GM12878 (cell line): ENCODE measurements around the gene ATF3. TPM values are rescaled to one million over a fixed set of nuclear protein-coding genes. Genes with fewer than 3 reads are reported as not detected.

Experiments used
- ATF7 ChIP-seq: fragments of 450-650 bp; IDR thresholded peaks from 2 replicates; pipeline ENCODE4 v1.6.1; 2016; ENCODE audit warnings: low read depth, mild to moderate bottlenecking
- CEBPB ChIP-seq, 2 experiments: fragments of 150-350 bp in 1 of 2; IDR thresholded peaks; 2 replicates each; pipeline ENCODE4 v1.6.1; 2012 to 2014; ENCODE audit warnings: low read depth in 2 of 2, low read length in 2 of 2, borderline replicate concordance in 1 of 2, inconsistent platforms in 1 of 2
- CREB1 ChIP-seq: IDR thresholded peaks from 2 replicates; pipeline ENCODE4 v1.6.1; 2012; ENCODE audit warnings: low read depth, mild to moderate bottlenecking, inconsistent platforms
- FOXM1 ChIP-seq: IDR thresholded peaks from 2 replicates; pipeline ENCODE4 v1.6.1; 2012; ENCODE audit warnings: low read depth, mild to moderate bottlenecking, inconsistent platforms, low read length, moderate library complexity
- GABPA ChIP-seq: IDR thresholded peaks from 2 replicates; pipeline ENCODE4 v1.6.1; 2014; ENCODE audit warnings: antibody characterized with exemption, low read depth, mild to moderate bottlenecking, inconsistent platforms
- HDGF ChIP-seq: fragments of 450-650 bp; IDR thresholded peaks from 2 replicates; pipeline ENCODE4 v1.6.1; 2016; ENCODE audit warnings: antibody characterized with exemption
- IKZF2 ChIP-seq, 2 experiments: fragments of 450-650 bp; IDR thresholded peaks; 2 replicates each; pipeline ENCODE4 v1.6.1; 2017; ENCODE audit warnings: mild to moderate bottlenecking in 2 of 2, moderate library complexity in 2 of 2
- MTA2 ChIP-seq: fragments of 450-650 bp; IDR thresholded peaks from 2 replicates; pipeline ENCODE4 v1.6.1; 2016; ENCODE audit warnings: low read depth, mild to moderate bottlenecking, moderate library complexity
- MTA3 ChIP-seq: IDR thresholded peaks from 2 replicates; pipeline ENCODE4 v1.6.1; 2012; ENCODE audit warnings: low read length, inconsistent platforms, borderline replicate concordance
- MXI1 ChIP-seq: fragments of 150-350 bp; IDR thresholded peaks from 2 replicates; pipeline ENCODE4 v1.6.1; 2011; ENCODE audit warnings: low read depth, mild to moderate bottlenecking, inconsistent platforms, low read length, improper control_type of control experiment
- PAX8 ChIP-seq: fragments of 450-650 bp; IDR thresholded peaks from 2 replicates; pipeline ENCODE4 v1.6.1; 2017; ENCODE audit warnings: mild to moderate bottlenecking, moderate library complexity
- POLR2AphosphoS5 ChIP-seq: IDR thresholded peaks from 2 replicates; pipeline ENCODE4 v1.6.1; 2011; ENCODE audit warnings: mild to moderate bottlenecking, low read length, inconsistent platforms
- RAD51 ChIP-seq: fragments of 450-650 bp; IDR thresholded peaks from 2 replicates; pipeline ENCODE4 v1.6.1; 2016; ENCODE audit warnings: moderate library complexity, mild to moderate bottlenecking, inconsistent platforms
- SMC3 ChIP-seq: IDR thresholded peaks from 2 replicates; pipeline ENCODE4 v1.6.1; 2011; ENCODE audit warnings: low read length, improper control_type of control experiment, borderline replicate concordance
- TAF1 ChIP-seq: IDR thresholded peaks from 2 replicates; pipeline ENCODE4 v1.6.1; 2011; ENCODE audit warnings: mild to moderate bottlenecking, low read depth, low read length, borderline replicate concordance
- TBL1XR1 ChIP-seq: IDR thresholded peaks from 2 replicates; pipeline ENCODE4 v1.6.1; 2012; ENCODE audit warnings: low read depth, low read length, improper control_type of control experiment
- ZNF622 ChIP-seq: fragments of 450-650 bp; IDR thresholded peaks from 2 replicates; pipeline ENCODE4 v1.6.1; 2017; ENCODE audit warnings: mild to moderate bottlenecking, inconsistent platforms
- polyA plus RNA-seq, 11 experiments: library from polyadenylated mRNA; depleted of rRNA in 4 of 11; unstranded in 6 of 11; stranded (reverse) in 5 of 11; fragments of >200 nt; fragmentation: Nextera tagmentation in 4 of 11; fragmentation: Illumina TruSeq in 1 of 11; extraction: Ambion mirVana in 4 of 11; extraction: Trizol in 1 of 11; gene quantifications; 1 replicate in 1 of 11; 2 replicates in 10 of 11; pipeline versions ENCODE4 v1.2.1 to v1.2.3, GENCODE V29; 2011 to 2016; ENCODE audit warnings: inconsistent platforms in 2 of 11, missing spikeins in 2 of 11, low read depth in 1 of 11
- total RNA-seq, 4 experiments: library from RNA; depleted of rRNA in 3 of 4; stranded (reverse); fragments of >200 nt in 3 of 4; fragmentation: Illumina TruSeq in 1 of 4; extraction: Trizol in 1 of 4; gene quantifications; 2 replicates each; pipeline versions ENCODE4 v1.2.1 to v1.2.3, GENCODE V29; 2013 to 2021
- TF ChIP-seq, protein P1 (sequence below): fragments of 450-650 bp; IDR thresholded peaks from 2 replicates; pipeline ENCODE4 v1.6.1; 2017; ENCODE audit warnings: mild to moderate bottlenecking, moderate library complexity
- TF ChIP-seq, protein P2 (sequence below), 3 experiments: IDR thresholded peaks in 2 of 3; conservative IDR thresholded peaks in 1 of 3; 2 replicates each; pipeline ENCODE4 v1.5.1; 2011; ENCODE audit warnings: low read depth in 3 of 3, low read length in 3 of 3, mild to moderate bottlenecking in 3 of 3, control low read depth in 2 of 3, moderate library complexity in 2 of 3, inconsistent platforms in 1 of 3, mixed read lengths in 1 of 3; ENCODE audit not compliant: control insufficient read depth in 2 of 3, insufficient read depth in 1 of 3; ENCODE audit errors: extremely low read depth in 1 of 3
- TF ChIP-seq, protein P3 (sequence below): IDR thresholded peaks from 2 replicates; pipeline ENCODE4 v1.6.1; 2011; ENCODE audit warnings: low read depth, mild to moderate bottlenecking, low read length, moderate library complexity, borderline replicate concordance; ENCODE audit errors: extremely low read depth

ATF3 gene
- total and polyA plus RNA-seq, 10 of the 15 experiments (the other 5 are each of a cell fraction or from before 2014, with no cell fraction given): 3.0 to 13.9 (median 8.3) TPM

DNA sequence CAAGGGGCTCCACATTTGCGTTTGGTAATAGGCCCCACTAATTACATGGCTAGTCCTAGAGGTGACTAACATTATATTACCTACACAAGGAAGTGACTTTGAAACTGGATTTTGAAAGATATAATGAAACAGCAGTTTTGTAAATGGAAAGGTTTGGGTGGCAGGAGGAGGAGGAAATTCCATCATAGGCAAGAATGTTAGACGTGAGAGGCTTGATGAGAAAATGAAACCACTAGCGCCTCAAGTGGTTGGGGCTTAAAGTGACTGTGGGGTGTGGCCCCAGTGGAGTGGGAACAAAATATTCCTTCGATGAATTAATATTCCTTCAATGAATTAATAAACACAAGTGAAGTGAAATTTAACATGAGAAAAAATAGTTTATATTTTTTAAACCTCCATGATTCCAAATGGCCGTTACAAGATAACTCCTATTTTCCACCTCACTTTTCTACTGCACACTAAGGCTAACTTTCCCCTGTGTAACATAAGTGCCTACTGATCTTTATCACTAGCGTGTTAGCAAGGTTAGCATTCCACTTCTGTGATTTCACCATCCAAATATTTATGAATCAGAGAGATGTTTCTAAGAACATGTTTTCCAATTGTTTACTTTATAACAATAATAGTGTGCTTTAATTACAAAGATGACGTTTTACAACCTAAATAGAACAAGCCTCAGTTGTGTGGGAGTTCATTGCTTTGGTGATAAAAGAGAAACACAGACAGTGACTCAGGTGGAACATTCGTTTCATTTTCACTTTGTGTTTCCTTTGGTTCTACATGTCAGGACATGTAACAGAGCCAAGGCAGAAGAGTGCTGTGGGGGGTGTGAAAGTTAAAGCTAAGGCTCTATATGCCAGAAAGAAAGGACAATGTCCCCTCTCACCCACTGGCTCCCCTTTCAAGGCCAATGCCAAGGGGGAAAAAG, 12.5 kb upstream of the ATF3 start (continued):
- TF ChIP-seq, protein P1, sequence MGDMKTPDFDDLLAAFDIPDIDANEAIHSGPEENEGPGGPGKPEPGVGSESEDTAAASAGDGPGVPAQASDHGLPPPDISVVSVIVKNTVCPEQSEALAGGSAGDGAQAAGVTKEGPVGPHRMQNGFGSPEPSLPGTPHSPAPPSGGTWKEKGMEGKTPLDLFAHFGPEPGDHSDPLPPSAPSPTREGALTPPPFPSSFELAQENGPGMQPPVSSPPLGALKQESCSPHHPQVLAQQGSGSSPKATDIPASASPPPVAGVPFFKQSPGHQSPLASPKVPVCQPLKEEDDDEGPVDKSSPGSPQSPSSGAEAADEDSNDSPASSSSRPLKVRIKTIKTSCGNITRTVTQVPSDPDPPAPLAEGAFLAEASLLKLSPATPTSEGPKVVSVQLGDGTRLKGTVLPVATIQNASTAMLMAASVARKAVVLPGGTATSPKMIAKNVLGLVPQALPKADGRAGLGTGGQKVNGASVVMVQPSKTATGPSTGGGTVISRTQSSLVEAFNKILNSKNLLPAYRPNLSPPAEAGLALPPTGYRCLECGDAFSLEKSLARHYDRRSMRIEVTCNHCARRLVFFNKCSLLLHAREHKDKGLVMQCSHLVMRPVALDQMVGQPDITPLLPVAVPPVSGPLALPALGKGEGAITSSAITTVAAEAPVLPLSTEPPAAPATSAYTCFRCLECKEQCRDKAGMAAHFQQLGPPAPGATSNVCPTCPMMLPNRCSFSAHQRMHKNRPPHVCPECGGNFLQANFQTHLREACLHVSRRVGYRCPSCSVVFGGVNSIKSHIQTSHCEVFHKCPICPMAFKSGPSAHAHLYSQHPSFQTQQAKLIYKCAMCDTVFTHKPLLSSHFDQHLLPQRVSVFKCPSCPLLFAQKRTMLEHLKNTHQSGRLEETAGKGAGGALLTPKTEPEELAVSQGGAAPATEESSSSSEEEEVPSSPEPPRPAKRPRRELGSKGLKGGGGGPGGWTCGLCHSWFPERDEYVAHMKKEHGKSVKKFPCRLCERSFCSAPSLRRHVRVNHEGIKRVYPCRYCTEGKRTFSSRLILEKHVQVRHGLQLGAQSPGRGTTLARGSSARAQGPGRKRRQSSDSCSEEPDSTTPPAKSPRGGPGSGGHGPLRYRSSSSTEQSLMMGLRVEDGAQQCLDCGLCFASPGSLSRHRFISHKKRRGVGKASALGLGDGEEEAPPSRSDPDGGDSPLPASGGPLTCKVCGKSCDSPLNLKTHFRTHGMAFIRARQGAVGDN: peak; percentile 77; the same call in 1 of the 2 replicates
- peak; percentile 75 for TF ChIP-seq CREB1
- peak; percentile 72 to 76 for TF ChIP-seq IKZF2 (IDR thresholded peaks at IDR 0.05)
- 0 out of 2 replicates have a peak, but pooled peaks have one; percentile 63 for TF ChIP-seq TBL1XR1
- TF ChIP-seq, protein P2, sequence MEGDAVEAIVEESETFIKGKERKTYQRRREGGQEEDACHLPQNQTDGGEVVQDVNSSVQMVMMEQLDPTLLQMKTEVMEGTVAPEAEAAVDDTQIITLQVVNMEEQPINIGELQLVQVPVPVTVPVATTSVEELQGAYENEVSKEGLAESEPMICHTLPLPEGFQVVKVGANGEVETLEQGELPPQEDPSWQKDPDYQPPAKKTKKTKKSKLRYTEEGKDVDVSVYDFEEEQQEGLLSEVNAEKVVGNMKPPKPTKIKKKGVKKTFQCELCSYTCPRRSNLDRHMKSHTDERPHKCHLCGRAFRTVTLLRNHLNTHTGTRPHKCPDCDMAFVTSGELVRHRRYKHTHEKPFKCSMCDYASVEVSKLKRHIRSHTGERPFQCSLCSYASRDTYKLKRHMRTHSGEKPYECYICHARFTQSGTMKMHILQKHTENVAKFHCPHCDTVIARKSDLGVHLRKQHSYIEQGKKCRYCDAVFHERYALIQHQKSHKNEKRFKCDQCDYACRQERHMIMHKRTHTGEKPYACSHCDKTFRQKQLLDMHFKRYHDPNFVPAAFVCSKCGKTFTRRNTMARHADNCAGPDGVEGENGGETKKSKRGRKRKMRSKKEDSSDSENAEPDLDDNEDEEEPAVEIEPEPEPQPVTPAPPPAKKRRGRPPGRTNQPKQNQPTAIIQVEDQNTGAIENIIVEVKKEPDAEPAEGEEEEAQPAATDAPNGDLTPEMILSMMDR (IDR thresholded peaks at IDR 0.05 in 2 of 3, conservative IDR thresholded peaks at IDR 0.05 in 1 of 3; ENCODE audit: control insufficient read depth in 2 of 3, extremely low read depth in 1 of 3, insufficient read depth in 1 of 3, low read depth in 3 of 3, low read length in 3 of 3): peak; percentile 51 to 62 (median 61); a peak in 5 of 6 replicates
- TF ChIP-seq, protein P3, sequence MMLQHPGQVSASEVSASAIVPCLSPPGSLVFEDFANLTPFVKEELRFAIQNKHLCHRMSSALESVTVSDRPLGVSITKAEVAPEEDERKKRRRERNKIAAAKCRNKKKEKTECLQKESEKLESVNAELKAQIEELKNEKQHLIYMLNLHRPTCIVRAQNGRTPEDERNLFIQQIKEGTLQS: peak; percentile 2; the same call in 1 of the 2 replicates
- TF ChIP-seq FOXM1: peak; percentile 90
- TF ChIP-seq CEBPB (IDR thresholded peaks at IDR 0.05; ENCODE audit: borderline replicate concordance in 1 of 2, low read depth in 2 of 2, low read length in 2 of 2): no peak
- TF ChIP-seq POLR2AphosphoS5: peak; percentile 61
- TF ChIP-seq PAX8: peak; percentile 81; the same call in 1 of the 2 replicates
- no peak for TF ChIP-seq ZNF622
- TF ChIP-seq GABPA: peak; percentile 41; the same call in 1 of the 2 replicates
- peak; percentile 98 for TF ChIP-seq ATF7
- TF ChIP-seq TAF1: 0 out of 2 replicates have a peak, but pooled peaks have one; percentile 22
- peak; percentile 80; the same call in 1 of the 2 replicates for TF ChIP-seq MTA2
- no peak for TF ChIP-seq HDGF
- peak; percentile 74; the same call in 1 of the 2 replicates for TF ChIP-seq MXI1
- TF ChIP-seq RAD51: peak; percentile 9; the same call in 1 of the 2 replicates
- TF ChIP-seq SMC3: peak; percentile 31; the same call in 1 of the 2 replicates
- TF ChIP-seq MTA3: peak; percentile 75; the same call in 1 of the 2 replicates
